ENCODE data around the gene ESR2.

The ESR2 gene

GRCh38 chr14:64075613-64076005 lies 218.6 kb downstream of the ESR2 start:
- intact Hi-C loops (cut with micrococcal nuclease), result no loop called here
- no peaks in the 10 kb centered on the region for H3K36me3 Mint-ChIP-seq (ENCODE audit: low read depth)

DNA sequence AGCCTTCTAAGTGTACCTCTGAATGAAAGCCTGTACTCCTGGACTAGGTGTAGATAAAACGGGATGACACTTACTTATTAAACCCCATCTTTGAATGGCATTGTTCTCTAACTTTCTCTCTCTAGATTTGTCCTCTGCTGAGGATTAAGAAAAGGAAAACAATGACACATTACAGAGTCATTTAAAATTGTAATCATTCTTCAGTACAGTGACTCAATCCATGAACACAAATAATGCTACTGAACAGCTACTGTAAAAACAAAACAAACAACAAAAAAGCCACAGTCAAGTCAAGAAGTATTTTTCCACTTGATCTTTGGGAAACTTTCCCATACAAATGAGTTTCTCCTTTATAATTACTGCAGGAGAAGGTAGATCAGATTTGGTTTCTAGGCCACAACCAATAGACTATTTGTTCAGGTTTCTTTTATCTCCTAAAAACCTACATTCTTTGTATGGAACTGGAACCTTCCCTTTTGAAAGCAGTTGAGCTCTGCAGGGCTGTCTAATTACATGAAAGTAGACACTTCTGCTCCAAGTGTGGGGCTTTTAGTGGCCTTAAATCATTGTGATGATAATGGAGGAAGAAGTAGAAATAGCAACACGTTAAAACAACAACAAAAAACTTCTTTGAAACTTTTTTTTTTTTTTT lies 219.1 kb downstream of the ESR2 start:
- intact Hi-C loops (cut with micrococcal nuclease), result no loop called here
- Mint-ChIP-seq H3K36me3 (ENCODE audit: low read depth) (no peaks in the 10 kb centered on the region), H3K4me3 (no peak overlapping the region), H3K9me3 (no peaks in the 10 kb centered on the region), H3K27me3 (no peaks in the 10 kb centered on the region), H3K27ac (no peak overlapping the region), H3K4me1 (ENCODE audit: low read depth) (no peaks in the 10 kb centered on the region)

More at GRCh38 chr14:64075613-64076005, 218.6 kb downstream of the ESR2 start:
- Mint-ChIP-seq H3K27ac (no peak overlapping the region), H3K4me1 (ENCODE audit: low read depth) (no peaks in the 10 kb centered on the region), H3K9me3 (no peaks in the 10 kb centered on the region), H3K4me3 (no peak overlapping the region), H3K27me3 (no peaks in the 10 kb centered on the region)

DNA sequence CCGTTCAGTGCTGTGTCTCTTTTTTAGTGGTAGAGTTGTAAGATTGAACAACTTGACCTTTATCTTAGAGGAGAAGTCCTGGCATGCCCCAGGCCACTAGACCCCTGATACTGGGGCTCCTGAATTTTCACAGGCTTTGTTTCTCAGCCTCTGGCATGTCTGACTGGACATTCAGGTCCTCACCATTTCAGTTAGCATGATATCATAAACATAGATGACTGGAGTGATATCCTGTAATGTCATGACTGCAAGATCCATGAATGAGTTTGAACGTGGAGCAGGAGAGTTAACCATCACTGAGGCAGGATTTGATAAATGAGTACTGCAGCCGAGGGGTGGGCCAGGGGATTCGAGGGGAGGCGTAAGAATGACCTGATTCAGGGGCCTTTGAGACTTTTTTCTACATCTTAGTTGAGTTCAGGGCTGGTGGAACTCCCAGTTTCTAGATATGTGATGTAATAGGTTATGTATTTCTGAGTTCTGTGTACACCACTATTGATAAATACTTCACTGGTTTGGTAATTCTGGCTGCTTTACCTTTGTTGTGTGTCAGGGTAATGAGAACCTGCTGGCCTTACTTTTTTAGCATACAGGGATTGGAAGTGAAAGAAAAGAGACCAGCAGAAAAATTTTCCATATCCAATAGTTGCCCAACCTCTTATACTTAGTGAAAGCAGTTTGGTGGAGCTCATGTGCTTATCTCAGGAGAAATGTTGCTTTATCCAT lies 224.4 kb downstream of the ESR2 start:
- Mint-ChIP-seq H3K4me3 (no peak overlapping the region), H3K27ac (no peak overlapping the region), H3K4me1 (ENCODE audit: low read depth) (no peaks in the 10 kb centered on the region), H3K9me3 (no peaks in the 10 kb centered on the region), H3K36me3 (ENCODE audit: low read depth) (no peaks in the 10 kb centered on the region), H3K27me3 (no peaks in the 10 kb centered on the region)
- intact Hi-C loops (cut with micrococcal nuclease), result no loop called here

DNA sequence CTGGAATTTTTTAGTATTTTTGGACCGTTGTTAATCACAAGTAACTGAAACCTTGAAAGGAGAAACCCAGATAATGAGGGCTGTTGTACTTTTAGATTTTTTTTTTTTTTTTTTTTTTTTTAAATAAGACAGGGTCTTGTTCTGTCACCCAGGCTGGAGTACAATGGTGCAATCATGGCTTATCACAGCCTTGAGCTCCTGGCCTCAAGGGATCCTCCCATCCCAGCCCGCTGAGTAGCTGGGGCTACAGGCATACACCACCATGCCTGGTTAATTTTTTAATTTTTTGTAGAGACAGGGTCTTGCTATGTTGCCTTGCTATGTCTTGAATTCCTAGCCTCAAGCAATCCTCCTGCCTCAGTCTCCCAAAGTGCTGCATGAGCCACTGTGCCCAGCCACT lies 229.7 kb downstream of the ESR2 start:
- Mint-ChIP-seq H3K27me3 (no peaks in the 10 kb centered on the region), H3K36me3 (ENCODE audit: low read depth) (no peaks in the 10 kb centered on the region), H3K4me3 (no peak overlapping the region), H3K9me3 (no peaks in the 10 kb centered on the region), H3K27ac (no peak overlapping the region), H3K4me1 (ENCODE audit: low read depth) (no peaks in the 10 kb centered on the region)
- intact Hi-C loops (cut with micrococcal nuclease), result no loop called here

- no peaks in the 10 kb centered on the region for H3K36me3 Mint-ChIP-seq (ENCODE audit: low read depth)
- H3K27ac Mint-ChIP-seq, result no peak overlapping the region
- H3K27me3 Mint-ChIP-seq, result no peaks in the 10 kb centered on the region
- H3K4me3 Mint-ChIP-seq, result no peak overlapping the region
- no peaks in the 10 kb centered on the region for H3K9me3 Mint-ChIP-seq
- no peaks in the 10 kb centered on the region for H3K4me1 Mint-ChIP-seq (ENCODE audit: low read depth)
- intact Hi-C loops (cut with micrococcal nuclease), result no loop called here
Observed at GRCh38 chr14:64062381-64063115, 231.6 kb downstream of the ESR2 start.

DNA sequence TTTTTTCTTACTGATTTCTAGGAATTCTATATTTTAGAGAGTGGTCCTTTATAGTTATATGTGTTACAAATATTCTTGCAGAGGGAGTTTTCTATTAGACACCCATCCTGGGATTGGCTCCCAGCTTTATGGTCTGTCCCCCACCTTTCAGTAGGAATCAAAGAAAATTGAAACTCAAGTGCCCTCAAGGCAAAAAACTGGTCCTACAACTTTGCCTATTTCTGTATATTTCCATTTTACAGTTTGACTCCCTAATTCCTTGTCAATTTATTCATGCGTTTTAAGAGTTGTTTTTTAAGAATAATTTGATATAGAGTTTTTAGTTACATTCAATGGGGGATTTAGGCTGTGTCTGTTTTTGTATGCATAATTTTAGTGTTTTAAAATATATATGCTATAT lies 232.5 kb downstream of the ESR2 start:
- H3K27ac Mint-ChIP-seq, result no peak overlapping the region
- no peaks in the 10 kb centered on the region for H3K9me3 Mint-ChIP-seq
- no peaks in the 10 kb centered on the region for H3K36me3 Mint-ChIP-seq (ENCODE audit: low read depth)
- H3K4me1 Mint-ChIP-seq (ENCODE audit: low read depth), result no peaks in the 10 kb centered on the region
- H3K4me3 Mint-ChIP-seq, result no peak overlapping the region
- intact Hi-C loops (cut with micrococcal nuclease), result no loop called here
- H3K27me3 Mint-ChIP-seq, result no peaks in the 10 kb centered on the region

- Mint-ChIP-seq H3K9me3 (no peaks in the 10 kb centered on the region), H3K36me3 (ENCODE audit: low read depth) (no peaks in the 10 kb centered on the region), H3K27ac (no peak overlapping the region), H3K4me3 (no peak overlapping the region), H3K4me1 (ENCODE audit: low read depth) (no peaks in the 10 kb centered on the region), H3K27me3 (no peaks in the 10 kb centered on the region)
- intact Hi-C loops (cut with micrococcal nuclease), result no loop called here
Observed at GRCh38 chr14:64061115-64061514, 233.1 kb downstream of the ESR2 start.

GRCh38 chr14:64060648-64061096 lies 233.5 kb downstream of the ESR2 start:
- intact Hi-C loops (cut with micrococcal nuclease), result no loop called here
- no peak overlapping the region for H3K27ac Mint-ChIP-seq
- no peak overlapping the region for H3K4me3 Mint-ChIP-seq
- H3K27me3 Mint-ChIP-seq, result no peaks in the 10 kb centered on the region
- H3K4me1 Mint-ChIP-seq (ENCODE audit: low read depth), result no peaks in the 10 kb centered on the region
- H3K36me3 Mint-ChIP-seq (ENCODE audit: low read depth), result no peaks in the 10 kb centered on the region
- H3K9me3 Mint-ChIP-seq, result no peaks in the 10 kb centered on the region

DNA sequence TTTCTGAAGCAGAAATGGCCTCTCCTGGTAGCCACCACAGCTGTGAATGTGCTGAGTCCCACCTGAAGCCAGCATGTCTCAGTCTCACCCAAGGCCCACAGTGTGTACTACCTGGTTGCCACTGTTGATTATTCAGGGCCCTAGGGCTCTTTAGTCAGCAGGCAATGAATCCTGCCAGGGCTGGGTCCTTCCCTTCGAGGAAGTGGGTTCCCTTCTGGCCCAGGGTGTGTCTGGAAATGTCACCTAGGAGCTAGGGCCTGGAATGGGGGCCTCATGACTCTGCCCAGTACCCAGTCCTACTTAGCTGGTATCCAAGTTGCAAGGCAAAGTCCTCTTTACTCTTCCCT lies 234.0 kb downstream of the ESR2 start:
- H3K27me3 Mint-ChIP-seq, result no peaks in the 10 kb centered on the region
- H3K4me3 Mint-ChIP-seq, result no peak overlapping the region
- intact Hi-C loops (cut with micrococcal nuclease), result no loop called here
- H3K4me1 Mint-ChIP-seq (ENCODE audit: low read depth), result no peaks in the 10 kb centered on the region
- no peaks in the 10 kb centered on the region for H3K36me3 Mint-ChIP-seq (ENCODE audit: low read depth)
- H3K27ac Mint-ChIP-seq, result no peak overlapping the region
- H3K9me3 Mint-ChIP-seq, result no peaks in the 10 kb centered on the region

GRCh38 chr14:64059454-64060198 lies 234.5 kb downstream of the ESR2 start:
- Mint-ChIP-seq H3K9me3 (no peaks in the 10 kb centered on the region), H3K27ac (no peak overlapping the region)
- intact Hi-C loops (cut with micrococcal nuclease), result no loop called here

GRCh38 chr14:64053694-64054669 lies 240.2 kb downstream of the ESR2 start:
- H3K36me3 Mint-ChIP-seq (ENCODE audit: low read depth), result no peaks in the 10 kb centered on the region
- intact Hi-C loops (cut with micrococcal nuclease), result no loop called here
- no peak overlapping the region for H3K27ac Mint-ChIP-seq
- H3K27me3 Mint-ChIP-seq, result no peaks in the 10 kb centered on the region
- H3K4me1 Mint-ChIP-seq (ENCODE audit: low read depth), result no peaks in the 10 kb centered on the region
- H3K9me3 Mint-ChIP-seq, result no peaks in the 10 kb centered on the region
- no peak overlapping the region for H3K4me3 Mint-ChIP-seq

More at GRCh38 chr14:64059454-64060198, 234.5 kb downstream of the ESR2 start:
- Mint-ChIP-seq H3K4me3 (no peak overlapping the region), H3K27me3 (no peaks in the 10 kb centered on the region), H3K36me3 (ENCODE audit: low read depth) (no peaks in the 10 kb centered on the region), H3K4me1 (ENCODE audit: low read depth) (no peaks in the 10 kb centered on the region)

- no peaks in the 10 kb centered on the region for H3K36me3 Mint-ChIP-seq (ENCODE audit: low read depth)
Observed at GRCh38 chr14:64049616-64050381, 244.4 kb downstream of the ESR2 start.

More at GRCh38 chr14:64049616-64050381, 244.4 kb downstream of the ESR2 start:
- Mint-ChIP-seq H3K9me3 (peaks cover 3% of the 10 kb centered on the region), H3K4me1 (ENCODE audit: low read depth) (no peaks in the 10 kb centered on the region), H3K27me3 (no peaks in the 10 kb centered on the region), H3K4me3 (no peak overlapping the region), H3K27ac (no peak overlapping the region)
- intact Hi-C loops (cut with micrococcal nuclease), result no loop called here
